Breast epithelium (tissue), 3 donors: ENCODE measurements around the gene ABHD2.

Experiments used
- POLR2AphosphoS5 ChIP-seq, 3 donors: sonication (generic); formaldehyde crosslinking; IDR thresholded peaks; one replicate each; pipeline ENCODE4 v1.6.1; 2017; ENCODE audit warnings: antibody characterized with exemption in 3 of 3
- TF ChIP-seq, protein P1 (sequence below), 3 donors: fragments of 450-650 bp; IDR thresholded peaks; one replicate each; pipeline ENCODE4 v1.5.1; 2016 to 2017; ENCODE audit warnings: antibody characterized with exemption in 3 of 3, mild to moderate bottlenecking in 3 of 3, moderate library complexity in 3 of 3

- no peak for TF ChIP-seq POLR2AphosphoS5 (IDR thresholded peaks at IDR 0.05)
- TF ChIP-seq, protein P1, sequence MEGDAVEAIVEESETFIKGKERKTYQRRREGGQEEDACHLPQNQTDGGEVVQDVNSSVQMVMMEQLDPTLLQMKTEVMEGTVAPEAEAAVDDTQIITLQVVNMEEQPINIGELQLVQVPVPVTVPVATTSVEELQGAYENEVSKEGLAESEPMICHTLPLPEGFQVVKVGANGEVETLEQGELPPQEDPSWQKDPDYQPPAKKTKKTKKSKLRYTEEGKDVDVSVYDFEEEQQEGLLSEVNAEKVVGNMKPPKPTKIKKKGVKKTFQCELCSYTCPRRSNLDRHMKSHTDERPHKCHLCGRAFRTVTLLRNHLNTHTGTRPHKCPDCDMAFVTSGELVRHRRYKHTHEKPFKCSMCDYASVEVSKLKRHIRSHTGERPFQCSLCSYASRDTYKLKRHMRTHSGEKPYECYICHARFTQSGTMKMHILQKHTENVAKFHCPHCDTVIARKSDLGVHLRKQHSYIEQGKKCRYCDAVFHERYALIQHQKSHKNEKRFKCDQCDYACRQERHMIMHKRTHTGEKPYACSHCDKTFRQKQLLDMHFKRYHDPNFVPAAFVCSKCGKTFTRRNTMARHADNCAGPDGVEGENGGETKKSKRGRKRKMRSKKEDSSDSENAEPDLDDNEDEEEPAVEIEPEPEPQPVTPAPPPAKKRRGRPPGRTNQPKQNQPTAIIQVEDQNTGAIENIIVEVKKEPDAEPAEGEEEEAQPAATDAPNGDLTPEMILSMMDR (IDR thresholded peaks at IDR 0.05) = no peak
Measured at GRCh38 chr15:89072277-89072869, 15.9 kb upstream of the ABHD2 start.
